DMS79 (cell line): ENCODE results near the gene DOK1.

Experiments used
- DNase-seq: peaks from one replicate; lab custom pipeline; 2025; lab: John Stamatoyannopoulos, UW

Gene DOK1

DNA sequence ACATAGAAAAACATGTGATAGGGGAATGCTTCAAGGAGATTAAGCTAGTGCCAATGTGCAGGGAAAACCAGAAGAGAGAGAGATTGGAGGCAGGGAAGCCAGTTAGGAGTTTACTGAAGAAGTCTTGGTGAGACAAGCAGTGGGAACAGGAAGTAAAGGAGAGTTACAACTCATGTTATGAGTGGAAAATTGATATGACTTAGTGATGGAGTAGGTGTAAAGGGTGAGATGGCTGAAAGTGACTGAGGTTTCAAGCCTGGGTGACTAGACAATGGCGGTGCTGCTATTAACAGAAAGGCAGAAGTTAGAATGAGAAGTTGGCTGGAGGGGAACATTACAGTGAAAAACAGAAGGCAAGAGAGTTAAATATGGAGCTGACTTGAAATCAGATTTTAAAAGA lies 16.5 kb downstream of the DOK1 start:
- no peak for DNase-seq

DNA sequence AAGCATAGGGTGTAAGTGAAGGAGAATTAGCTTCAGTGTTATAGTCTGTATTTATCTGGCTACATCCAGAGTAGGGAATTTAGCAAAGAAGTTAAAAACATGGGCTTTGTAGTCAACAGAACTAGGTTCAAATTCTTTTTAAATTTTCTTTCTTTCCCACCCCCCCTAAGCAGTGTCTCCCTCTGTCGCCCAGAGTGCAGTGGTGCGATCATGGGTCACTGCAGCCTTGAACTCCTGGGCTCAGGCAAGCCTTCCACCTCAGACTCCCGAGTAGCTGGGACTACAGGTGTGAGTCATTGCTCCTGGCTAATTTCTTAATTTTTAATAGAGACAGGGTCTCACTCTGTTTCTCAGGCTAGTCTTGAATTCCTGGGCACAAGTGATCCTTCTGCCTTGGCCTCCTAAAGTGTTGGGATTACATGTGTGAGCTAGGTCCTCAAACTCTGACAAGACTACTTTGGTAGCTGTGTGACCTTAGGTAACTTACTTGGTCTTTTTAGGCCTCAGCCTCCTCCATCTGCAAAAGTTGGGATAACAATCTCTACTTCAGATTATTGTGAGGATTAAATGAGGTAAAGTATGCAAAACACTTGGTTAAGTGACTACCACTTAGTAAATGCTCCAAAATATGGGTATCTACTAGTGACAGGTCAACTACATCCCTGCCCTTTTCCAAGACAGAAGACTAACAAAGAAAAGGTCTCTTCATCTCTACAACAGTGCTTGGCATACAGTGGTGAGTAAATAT lies 17.8 kb downstream of the DOK1 start:
- DNase-seq: no peak

DNA sequence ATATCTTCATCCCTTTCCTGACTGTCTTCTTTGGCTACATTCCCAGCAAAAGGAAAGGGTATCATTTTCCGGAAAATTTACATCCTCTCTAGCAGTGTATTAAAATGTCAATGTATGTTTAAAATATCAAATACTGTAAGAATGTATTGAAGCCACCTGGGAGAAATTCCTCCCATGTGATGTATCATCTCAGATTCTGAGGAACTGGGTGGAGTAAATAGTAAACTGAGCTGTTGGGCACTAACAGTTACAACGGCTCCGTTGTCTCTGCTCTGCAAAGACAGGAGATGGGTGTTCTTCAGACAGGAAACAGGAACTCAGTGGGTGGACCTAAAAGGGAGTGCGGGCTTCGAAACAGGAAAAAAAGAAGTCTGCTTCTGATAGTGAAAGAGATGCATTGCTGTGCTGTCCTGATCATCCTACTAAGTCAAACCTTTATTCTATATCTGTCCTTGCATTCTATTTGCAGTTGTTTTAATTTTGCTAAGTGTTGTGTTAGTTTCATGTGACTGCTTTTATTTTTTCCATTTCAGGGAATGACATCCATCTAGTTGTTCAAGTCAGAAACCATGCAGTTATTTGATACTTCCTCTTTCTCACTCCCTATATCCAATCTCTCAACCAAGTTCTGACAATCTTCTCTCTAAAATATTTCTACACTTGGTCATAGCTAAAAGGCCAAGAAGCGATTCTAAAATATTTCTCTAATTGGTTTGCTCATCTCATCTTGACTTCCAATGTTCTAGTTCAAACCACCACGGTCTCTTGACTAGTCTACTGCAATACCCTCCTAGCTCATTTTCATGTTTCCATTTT lies 19.4 kb downstream of the DOK1 start:
- no peak for DNase-seq

DNA sequence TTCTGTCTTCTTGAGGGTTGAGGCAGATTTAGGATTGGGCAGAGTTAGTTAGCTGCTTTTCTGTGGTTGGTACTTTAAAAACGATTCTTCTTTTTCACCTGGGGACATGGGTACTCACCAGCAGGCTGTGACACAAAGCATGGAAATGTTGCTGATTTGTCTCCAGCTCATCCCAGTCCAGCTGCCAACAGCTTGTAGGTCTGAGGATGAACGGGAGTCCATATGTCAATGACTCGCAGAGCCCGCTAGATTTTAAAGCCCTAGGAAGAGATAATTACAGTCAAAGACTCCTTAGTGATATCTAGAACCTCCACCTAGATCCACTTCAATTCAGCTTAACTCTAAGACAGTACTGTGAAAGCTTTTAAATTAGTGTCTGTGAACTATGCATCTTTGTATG lies 20.8 kb downstream of the DOK1 start:
- no peak for DNase-seq

DNA sequence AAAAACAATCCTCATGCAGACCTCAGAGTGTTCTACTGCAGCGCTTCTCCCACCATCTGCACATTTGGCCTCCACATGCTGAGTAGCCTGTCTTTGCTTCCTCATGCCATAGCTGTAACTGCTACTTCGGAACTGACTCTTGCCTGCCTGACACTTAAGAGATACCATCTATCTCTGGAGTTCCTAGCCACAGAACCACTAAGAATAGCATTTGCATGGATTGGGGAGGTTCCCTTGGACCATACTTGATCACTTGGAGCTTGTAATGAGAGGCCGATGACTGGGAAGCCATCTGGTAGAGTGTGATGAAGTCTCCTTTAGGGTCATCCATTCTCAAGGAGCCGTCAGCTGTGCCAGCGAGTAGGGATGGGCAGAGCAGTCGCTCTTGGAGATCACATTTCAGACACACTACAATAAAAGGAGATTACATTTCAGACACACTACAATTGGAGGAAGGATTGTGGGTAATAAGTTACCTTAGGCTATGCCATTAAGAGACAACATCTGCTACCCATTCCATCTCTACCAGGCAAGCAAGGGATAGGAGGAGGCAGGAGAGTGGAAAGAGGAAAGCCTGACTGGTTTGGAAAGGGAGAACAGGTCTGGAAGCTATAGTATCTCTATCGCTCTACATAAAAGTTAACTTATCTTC lies 21.8 kb downstream of the DOK1 start:
- DNase-seq: no peak

DNA sequence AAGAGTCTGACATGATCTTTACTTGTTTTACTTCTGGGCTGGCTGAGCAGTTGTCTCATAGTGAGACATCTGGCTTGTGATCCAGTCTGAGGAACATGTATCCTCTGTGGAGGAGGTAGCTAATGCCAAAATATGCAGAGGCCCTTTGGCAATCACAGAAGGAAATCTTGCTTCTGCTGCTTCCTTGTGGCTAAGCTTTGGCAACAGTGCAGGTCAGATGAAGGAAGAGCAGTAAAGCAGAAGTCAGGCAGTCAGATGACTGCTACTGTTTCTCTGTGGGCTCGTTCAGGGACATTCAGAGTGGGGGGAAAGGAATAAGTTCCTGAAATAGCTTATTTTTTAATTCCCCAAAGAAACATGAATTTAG lies 22.3 kb downstream of the DOK1 start:
- no peak for DNase-seq

DNA sequence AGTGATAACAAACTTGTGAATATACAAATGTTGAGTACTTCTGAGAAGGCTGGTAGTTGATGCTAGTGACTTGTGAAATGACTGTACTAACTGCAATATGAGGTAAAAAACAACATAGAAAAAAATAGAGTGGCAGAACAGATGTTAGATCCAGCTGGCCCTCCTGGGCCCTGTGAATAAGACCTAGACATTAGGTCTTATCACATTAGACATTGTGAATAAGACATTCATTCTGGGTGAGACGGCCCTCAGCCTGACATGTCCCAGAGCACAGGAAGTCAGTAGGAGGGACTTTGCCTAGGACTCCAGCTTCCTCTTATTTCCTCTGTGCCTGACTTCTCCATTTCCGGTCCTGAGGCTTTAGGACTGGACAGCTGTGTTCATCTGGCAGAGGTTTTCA lies 22.9 kb downstream of the DOK1 start:
- no peak for DNase-seq

DNA sequence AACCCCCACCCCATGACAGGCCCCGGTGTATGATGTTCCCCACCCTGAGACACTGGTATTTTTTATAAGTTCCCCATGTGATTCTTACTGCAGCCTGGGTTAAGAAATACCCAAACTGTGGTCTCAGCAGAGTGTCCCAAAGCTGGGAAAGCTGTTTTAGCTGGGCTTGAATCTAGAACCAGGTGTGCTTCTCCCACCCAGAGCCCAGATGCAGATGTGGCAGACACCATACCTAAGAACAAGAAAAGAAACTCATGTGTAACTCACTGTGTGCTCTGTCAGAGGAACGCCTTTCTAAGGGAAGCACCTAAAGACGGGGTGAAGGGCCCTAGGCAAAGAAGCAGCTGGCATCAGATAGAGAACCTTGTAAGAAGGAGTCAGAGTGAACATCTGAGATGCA lies 23.9 kb downstream of the DOK1 start:
- no peak for DNase-seq

DNA sequence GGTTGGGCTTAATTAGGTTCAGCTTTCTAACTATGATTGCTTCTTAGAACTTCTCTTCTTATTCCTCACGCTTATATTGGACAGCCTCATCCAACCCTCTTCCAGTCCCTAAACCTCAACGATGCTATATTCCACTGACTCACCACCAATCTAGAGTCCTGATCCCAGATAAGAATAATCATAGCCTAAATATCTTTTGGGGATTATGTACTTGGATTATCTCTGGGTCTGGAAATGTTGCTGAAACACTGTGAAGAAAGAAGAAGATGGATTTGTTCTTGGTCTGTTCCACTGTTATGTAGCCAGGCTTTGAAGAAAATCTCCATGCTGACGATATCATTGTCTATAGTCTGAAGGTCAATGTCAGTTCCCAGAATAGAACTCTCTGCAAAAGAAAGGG lies 26.9 kb downstream of the DOK1 start:
- no peak for DNase-seq

DNA sequence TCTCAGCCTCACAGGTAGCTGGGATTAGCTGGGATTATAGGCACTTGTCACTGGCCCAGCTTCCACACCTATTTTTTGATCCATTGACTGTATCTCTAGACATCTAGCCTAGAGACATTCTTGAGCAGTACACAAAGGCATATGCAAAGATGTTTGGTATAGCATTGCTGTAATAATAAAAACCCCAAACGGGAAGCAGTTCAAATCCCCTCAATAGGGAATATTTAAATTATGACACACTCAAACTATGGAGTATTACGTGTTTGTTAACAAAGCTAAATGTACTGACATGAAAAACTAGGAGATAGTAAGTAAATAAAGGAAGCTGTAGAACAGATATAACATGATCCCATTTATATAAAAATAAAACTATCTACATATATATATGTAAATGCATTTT lies 27.7 kb downstream of the DOK1 start:
- DNase-seq: no peak

DNA sequence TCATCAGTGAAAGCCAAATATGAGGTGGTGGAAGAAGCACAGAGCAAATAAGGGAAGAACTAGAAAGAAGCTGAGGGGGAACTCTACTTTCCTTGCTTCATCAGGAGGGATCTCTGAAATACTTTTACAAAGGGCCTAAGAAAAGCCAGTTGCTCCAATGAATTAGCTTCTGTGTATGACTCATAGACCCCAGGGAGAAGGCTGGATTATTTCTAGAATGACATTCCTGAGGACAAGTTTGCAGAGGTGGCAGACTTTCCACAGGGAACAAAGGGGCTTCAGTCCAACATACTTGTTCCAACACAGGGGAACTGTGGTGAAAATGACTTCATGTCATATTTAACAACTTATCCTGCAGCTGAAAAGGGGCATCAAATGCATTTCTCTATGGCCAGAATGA lies 29.0 kb downstream of the DOK1 start:
- DNase-seq: no peak

DNA sequence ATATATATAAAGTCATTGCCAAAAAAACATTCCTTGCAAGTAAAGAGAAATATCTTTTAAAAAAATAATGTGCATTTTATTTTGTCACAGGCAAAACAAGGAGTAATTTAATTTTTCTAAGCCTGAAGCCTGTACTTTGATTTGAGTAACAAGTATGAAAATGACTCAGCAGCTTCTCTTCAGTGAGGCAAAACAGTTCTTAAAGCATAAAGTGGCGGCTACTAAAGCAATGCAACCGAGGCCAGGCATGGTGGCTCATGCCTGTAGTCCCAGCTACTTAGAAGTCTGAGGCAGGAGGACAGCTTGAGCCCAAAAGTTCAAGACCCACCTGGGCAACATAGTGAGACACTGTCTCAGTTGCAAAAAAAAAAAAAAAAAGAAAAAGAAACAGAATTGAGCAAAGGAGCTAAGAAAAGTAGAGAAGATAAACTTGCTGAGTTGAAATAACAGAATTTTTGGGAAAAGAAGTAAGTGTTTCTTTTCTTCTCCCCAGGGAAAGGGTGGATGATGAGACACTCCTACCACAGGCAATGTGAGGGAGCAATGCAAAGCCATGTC lies 29.6 kb downstream of the DOK1 start:
- no peak for DNase-seq

DNA sequence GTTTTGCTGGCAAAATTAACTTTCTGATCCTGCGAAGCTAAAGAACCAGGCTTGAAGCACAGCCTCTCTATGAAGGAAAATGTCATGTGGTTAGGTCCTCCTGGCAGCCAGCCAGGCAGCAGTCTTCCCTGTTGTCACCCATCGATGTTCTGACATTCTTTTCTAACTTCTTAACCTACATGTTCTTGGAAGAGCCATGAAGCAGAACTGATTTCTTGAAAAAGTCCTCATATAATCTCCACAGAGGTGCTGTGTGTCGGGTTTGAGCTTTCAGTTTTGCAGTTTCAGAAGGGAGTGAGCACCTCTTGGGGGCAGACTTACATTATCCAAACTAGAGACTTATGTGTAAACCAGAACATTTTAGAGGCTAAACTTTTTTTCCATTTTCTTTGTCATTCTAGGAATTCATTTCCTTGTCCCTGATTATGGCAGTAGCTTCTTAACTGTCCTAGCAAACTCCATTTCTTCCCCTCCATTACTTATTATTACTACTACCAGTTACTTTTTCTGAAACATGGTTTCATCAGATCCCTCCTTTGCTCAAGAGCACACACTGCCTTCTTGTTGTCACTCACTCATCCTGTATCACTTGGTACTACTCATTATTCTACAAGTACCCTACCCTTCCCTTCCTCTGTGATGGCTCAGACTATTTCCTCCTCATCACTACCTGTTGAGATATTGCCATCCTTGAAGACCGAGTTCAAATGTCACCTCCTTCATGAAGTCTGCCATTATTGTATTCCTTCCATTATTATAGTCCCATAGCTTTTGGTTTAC lies 31.1 kb downstream of the DOK1 start:
- DNase-seq: no peak

DNA sequence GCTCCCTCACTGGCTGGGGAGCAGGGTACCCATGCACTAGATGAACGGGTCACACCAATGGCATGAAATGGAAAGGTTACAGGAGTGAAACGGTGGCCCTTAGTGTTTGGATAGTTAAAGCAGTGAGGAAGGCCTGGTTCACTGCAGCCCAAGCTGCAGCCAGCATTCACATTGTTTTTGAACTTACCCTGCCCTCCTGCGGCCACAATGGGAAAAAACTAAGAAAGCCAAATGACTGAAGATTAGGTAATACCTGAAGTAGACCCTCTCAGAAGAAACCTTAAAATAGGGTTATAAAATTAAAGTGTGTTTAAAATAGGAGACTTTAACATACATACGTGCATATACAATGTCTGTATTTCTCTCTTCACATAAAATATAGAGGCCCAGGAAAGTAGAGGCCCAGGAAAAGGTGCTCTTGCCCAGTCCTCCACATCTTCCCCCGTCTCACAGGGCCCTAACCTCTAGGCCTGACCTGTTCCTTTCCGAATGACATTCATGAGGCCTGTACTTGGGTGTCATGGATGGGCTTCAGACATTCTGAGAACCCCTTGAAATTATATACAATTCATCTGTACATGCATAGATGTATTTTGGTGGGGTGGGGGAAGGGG lies 33.3 kb downstream of the DOK1 start:
- DNase-seq: peak; percentile 35

DNA sequence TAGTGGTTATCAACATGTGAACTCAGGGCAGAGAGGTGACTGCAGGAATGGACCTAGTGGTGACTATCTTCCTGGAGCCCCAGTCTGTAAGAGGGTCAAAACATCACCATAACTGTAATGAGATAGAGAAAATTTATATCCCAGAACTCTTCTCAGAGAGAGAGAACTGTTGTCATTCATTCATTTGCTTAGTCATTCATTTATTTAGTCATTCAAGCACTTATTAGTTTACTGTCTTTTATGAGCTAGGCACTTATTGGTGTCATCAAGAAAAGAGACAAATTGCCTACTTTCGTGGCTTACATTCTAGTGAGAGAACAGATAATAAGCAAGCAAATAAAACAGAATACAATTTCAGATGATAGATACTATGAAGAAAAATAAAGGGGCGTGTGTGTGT lies 34.1 kb downstream of the DOK1 start:
- DNase-seq: no peak

DNA sequence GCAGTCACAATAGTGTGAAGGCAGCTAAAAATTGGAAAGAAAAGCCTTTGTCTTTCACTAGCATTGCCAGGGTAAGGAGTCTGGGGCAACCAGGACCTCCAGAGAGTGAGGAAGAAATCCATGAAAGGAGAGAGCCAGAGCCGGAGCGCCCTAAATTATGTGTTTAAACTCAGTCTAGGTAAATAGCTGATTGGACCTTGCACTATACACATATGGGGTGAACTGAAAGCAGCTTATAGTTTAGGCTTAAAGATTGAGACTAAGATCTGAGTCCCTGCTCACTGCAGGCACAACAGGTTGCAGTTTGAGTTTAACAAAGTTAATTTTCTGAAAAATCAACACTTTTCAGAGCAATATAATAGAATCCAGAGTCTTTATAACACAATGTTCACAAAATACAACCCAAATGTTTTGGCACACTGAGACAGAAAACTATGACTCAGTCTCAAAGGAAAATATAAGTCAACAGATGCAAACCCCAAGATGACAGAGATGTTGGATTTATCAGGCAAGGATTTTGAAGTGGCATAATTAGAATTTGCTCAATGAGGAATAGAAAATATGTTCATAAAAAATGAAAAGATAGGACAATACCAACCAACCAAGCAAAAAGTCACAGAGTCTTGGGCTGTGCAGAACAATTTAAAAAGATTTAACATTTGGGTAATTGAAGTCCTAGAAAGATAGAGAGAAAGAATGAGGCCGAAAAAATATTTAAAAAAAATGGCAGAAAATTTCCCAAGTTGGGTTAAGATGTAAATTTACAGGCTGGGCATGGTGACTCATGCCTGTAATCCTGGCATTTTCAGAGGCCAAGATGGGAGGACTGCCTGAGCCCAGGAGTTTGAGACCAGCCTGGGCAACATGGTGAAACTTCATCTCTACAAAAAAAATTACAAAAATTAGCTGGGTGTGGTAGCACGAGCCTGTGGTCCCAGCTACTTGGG lies 39.6 kb downstream of the DOK1 start:
- no peak for DNase-seq

DNA sequence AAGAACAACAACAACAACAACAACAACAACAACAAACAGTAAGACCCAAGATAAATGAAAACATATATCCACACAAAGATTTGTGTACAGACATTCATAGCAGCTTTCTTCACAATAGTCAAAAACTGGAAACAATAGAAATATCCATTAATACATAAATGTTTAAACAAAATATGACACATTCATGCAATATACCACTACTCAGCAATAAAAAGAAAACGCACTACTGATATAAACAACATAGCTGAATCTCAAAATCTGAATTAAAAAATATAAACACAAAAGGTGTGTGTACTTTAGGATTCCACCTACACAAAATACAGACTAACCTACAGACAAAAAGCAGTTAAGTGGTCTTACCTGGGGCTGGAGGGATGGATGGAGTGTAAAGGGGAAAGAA lies 42.1 kb downstream of the DOK1 start:
- no peak for DNase-seq

DNA sequence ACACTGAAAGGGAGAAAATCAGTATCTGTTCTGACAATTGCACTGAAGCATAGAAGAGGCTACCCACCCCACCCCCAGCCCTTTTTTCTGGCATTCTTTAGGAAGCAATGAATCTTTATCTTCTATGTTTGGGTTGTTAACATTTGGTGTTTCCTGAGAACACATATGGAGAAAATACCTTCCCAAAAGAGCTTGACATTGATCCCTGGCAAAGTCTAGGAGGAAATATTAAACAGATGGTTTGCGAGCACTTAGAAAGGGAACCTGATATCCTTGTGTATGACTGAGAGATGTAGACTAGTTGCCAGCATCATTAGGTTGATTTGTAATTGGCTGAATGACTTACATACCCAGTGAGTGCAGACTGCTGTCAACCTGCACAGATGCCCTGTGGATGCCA lies 42.9 kb downstream of the DOK1 start:
- DNase-seq: no peak

DNA sequence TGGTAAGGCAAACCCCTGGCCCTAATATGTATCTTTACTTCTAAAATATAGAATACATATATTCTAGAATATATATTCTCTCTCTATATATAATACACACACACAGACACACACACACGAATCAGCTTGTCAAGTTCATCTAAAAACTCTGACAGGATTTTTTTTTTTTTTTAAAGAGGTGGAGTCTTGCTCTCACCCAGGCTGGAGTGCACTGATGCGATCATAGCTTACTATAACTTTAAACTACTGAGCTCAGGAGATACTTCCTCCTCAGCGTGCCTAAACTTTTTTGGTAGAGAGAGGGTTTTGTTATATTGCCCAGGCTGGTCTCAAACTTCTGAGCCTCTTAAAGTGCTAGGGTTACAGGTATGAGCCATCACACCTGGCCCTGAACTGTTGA lies 45.2 kb downstream of the DOK1 start:
- no peak for DNase-seq

DNA sequence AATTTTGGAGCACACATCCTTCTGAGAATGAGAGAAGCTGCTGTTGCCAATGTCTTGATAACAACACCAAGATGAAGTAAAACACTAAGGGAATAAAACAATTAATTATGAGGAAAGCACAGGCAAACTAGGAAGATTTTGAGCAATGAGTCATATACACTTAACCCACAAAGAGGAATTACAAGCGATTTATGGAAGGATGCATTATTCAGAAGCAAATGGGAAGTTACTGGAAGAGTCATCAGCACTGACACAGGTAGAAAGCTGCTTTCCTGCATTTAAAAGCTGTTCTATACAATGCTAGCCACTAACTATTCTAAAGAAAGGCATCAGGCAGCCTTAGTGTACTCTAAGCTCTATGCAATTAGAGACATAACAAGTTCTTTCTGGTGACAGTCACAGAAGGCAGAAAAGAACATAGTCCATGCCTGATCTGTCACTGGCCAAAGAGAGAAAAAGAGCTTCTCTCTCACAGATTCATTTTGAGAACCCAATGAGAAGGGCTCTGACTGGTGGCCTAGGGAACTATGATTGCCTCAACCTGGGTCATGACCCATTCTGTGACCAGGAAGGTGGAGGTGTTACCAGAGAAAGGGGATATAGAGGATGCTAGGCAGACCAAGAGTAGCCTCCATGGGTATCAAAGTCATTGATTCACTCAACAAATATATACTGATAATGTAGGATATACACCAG lies 48.2 kb downstream of the DOK1 start:
- DNase-seq: no peak
